Astrocyte (in vitro differentiated cells and primary cell): ENCODE data around the gene IFNLR1. TPM values are rescaled to one million over a fixed set of nuclear protein-coding genes. Genes with fewer than 3 reads are reported as not detected.

Source experiments
- DNase-seq: peaks from one replicate; pipeline ENCODE4 v3.0.0-alpha.2; 2010; ENCODE audit warnings: low read depth
- FAIRE-seq: peaks from 2 replicates; lab custom pipeline; 2011; peaks lifted over from hg19 to GRCh38; lab: Jason Lieb, UNC
- H2AFZ ChIP-seq: 2 replicates; pipeline ENCODE4 v1.6.0; 2012; ENCODE audit warnings: low read depth, low read length, inconsistent platforms
- H3K27ac ChIP-seq: 2 replicates; pipeline ENCODE4 v1.5.1; 2011; ENCODE audit warnings: low read depth, low read length, inconsistent platforms
- H3K27me3 ChIP-seq: 2 replicates; pipeline ENCODE4 v1.6.0; 2011; ENCODE audit warnings: low read length, inconsistent platforms; ENCODE audit not compliant: insufficient read depth
- H3K36me3 ChIP-seq: 2 replicates; pipeline ENCODE4 v1.5.1; 2011; ENCODE audit warnings: low read length, inconsistent platforms; ENCODE audit not compliant: insufficient read depth
- H3K4me1 ChIP-seq: 2 replicates; pipeline ENCODE4 v1.5.1; 2011; ENCODE audit warnings: low read length, inconsistent platforms; ENCODE audit not compliant: insufficient read depth
- H3K4me2 ChIP-seq: 2 replicates; pipeline ENCODE4 v1.6.0; 2012; ENCODE audit warnings: low read length, inconsistent platforms
- H3K4me3 ChIP-seq: 2 replicates; pipeline ENCODE4 v1.5.1; 2011; ENCODE audit warnings: low read depth, mild to moderate bottlenecking, low read length, inconsistent platforms; ENCODE audit not compliant: insufficient read depth
- H3K79me2 ChIP-seq: 2 replicates; pipeline ENCODE4 v1.6.0; 2012; ENCODE audit warnings: mild to moderate bottlenecking, low read length, inconsistent platforms; ENCODE audit not compliant: insufficient read depth
- H3K9ac ChIP-seq: 2 replicates; pipeline ENCODE4 v1.6.0; 2012; ENCODE audit warnings: mild to moderate bottlenecking, low read length, inconsistent platforms
- H3K9me3 ChIP-seq: 2 replicates; pipeline ENCODE4 v1.5.1; 2012; ENCODE audit warnings: low read depth, mild to moderate bottlenecking, low read length, inconsistent platforms; ENCODE audit not compliant: insufficient read depth
- H4K20me1 ChIP-seq: 2 replicates; pipeline ENCODE4 v1.6.0; 2012; ENCODE audit warnings: low read length, inconsistent platforms; ENCODE audit not compliant: insufficient read depth
- H3K27ac Mint-ChIP-seq: one replicate; pipeline ENCODE4 v1.8.0; 2021; ENCODE audit warnings: mild to moderate bottlenecking, mixed read lengths; ENCODE audit not compliant: unreplicated experiment
- H3K27me3 Mint-ChIP-seq: one replicate; pipeline ENCODE4 v1.8.0; 2021; ENCODE audit warnings: low read depth, mixed read lengths; ENCODE audit not compliant: unreplicated experiment
- H3K36me3 Mint-ChIP-seq: one replicate; pipeline ENCODE4 v1.8.0; 2021; ENCODE audit warnings: low read depth, mixed read lengths; ENCODE audit not compliant: unreplicated experiment
- H3K4me1 Mint-ChIP-seq: one replicate; pipeline ENCODE4 v1.8.0; 2021; ENCODE audit warnings: low read depth, mixed read lengths; ENCODE audit not compliant: unreplicated experiment
- H3K4me3 Mint-ChIP-seq: one replicate; pipeline ENCODE4 v1.8.0; 2021; ENCODE audit warnings: mild to moderate bottlenecking, moderate library complexity, mixed read lengths; ENCODE audit not compliant: unreplicated experiment
- H3K9me3 Mint-ChIP-seq: one replicate; pipeline ENCODE4 v1.8.0; 2021; ENCODE audit warnings: mild to moderate bottlenecking, mixed read lengths; ENCODE audit not compliant: unreplicated experiment
- CTCF ChIP-seq: IDR thresholded peaks from 2 replicates; pipeline ENCODE4 v1.5.1; 2011; ENCODE audit warnings: low read depth, mild to moderate bottlenecking, inconsistent platforms, low read length, moderate library complexity; ENCODE audit not compliant: insufficient read depth
- EZH2 ChIP-seq: IDR thresholded peaks from 2 replicates; pipeline ENCODE4 v1.6.1; 2012; ENCODE audit warnings: mild to moderate bottlenecking, low read length, inconsistent platforms; ENCODE audit not compliant: insufficient read depth
- total RNA-seq: library from RNA; stranded (reverse); gene quantifications from 2 replicates; pipeline ENCODE4 v1.2.1, GENCODE V29; 2021

IFNLR1 gene
- total RNA-seq, 1 donor from 2014 or later: 1.5 TPM

GRCh38 chr1:24216276-24217074 lies 29.4 kb upstream of the IFNLR1 start:
- TF ChIP-seq EZH2: no peak
- no peak for TF ChIP-seq CTCF
- DNase-seq (no peak), FAIRE-seq (no peak)
- peaks cover 60% of the 10 kb centered on the region for H3K27me3 Mint-ChIP-seq
- Histone ChIP-seq H2AFZ (no peak overlapping the region), H3K4me3 (no peak overlapping the region), H3K4me1 (no peaks in the 10 kb centered on the region), H3K4me2 (no peak overlapping the region), H3K9me3 (peaks cover 8% of the 10 kb centered on the region), H3K27me3 (peaks cover 32% of the 10 kb centered on the region), H3K36me3 (no peaks in the 10 kb centered on the region), H4K20me1 (peaks cover 5% of the 10 kb centered on the region), H3K9ac (no peak overlapping the region), H3K79me2 (no peaks in the 10 kb centered on the region), H3K27ac (no peak overlapping the region)
- no peaks in the 10 kb centered on the region for H3K36me3 Mint-ChIP-seq
- peaks cover 7% of the 10 kb centered on the region for H3K4me1 Mint-ChIP-seq
- no peak overlapping the region for H3K27ac Mint-ChIP-seq
- H3K9me3 Mint-ChIP-seq: peaks cover 3% of the 10 kb centered on the region
- no peak overlapping the region for H3K4me3 Mint-ChIP-seq

- H3K27ac ChIP-seq: no peak overlapping the region
- no peak overlapping the region for H3K9ac ChIP-seq
- peaks cover 7% of the 10 kb centered on the region for H3K4me1 Mint-ChIP-seq
- H3K9me3 Mint-ChIP-seq: peaks cover 3% of the 10 kb centered on the region
- no peak overlapping the region for H3K4me3 Mint-ChIP-seq
- no peak overlapping the region for H3K27ac Mint-ChIP-seq
- H2AFZ ChIP-seq: no peak overlapping the region
- H3K4me2 ChIP-seq: no peak overlapping the region
- peaks cover 54% of the 10 kb centered on the region for H3K27me3 Mint-ChIP-seq
- peaks cover 8% of the 10 kb centered on the region for H3K9me3 ChIP-seq
- no peaks in the 10 kb centered on the region for H3K36me3 Mint-ChIP-seq
- no peak for FAIRE-seq
- no peaks in the 10 kb centered on the region for H3K79me2 ChIP-seq
- no peak overlapping the region for H3K4me3 ChIP-seq
- no peak for TF ChIP-seq CTCF
- no peaks in the 10 kb centered on the region for H3K36me3 ChIP-seq
- H3K4me1 ChIP-seq: no peaks in the 10 kb centered on the region
- H4K20me1 ChIP-seq: peaks cover 5% of the 10 kb centered on the region
- peaks cover 31% of the 10 kb centered on the region for H3K27me3 ChIP-seq
- no peak for DNase-seq
These were observed 28.2 kb upstream of the IFNLR1 start for GRCh38 chr1:24215226-24215814.

GRCh38 chr1:24212376-24212775 lies 25.3 kb upstream of the IFNLR1 start:
- H3K4me1 Mint-ChIP-seq: peaks cover 7% of the 10 kb centered on the region
- peaks cover 43% of the 10 kb centered on the region for H3K27me3 Mint-ChIP-seq
- H3K9ac ChIP-seq: no peak overlapping the region
- no peaks in the 10 kb centered on the region for H3K79me2 ChIP-seq
- no peaks in the 10 kb centered on the region for H3K36me3 Mint-ChIP-seq
- DNase-seq (no peak), FAIRE-seq (no peak)
- H3K27me3 ChIP-seq: peaks cover 26% of the 10 kb centered on the region
- no peak overlapping the region for H3K27ac ChIP-seq
- no peak overlapping the region for H3K4me3 ChIP-seq
- no peaks in the 10 kb centered on the region for H3K4me1 ChIP-seq
- no peaks in the 10 kb centered on the region for H3K36me3 ChIP-seq
- peaks cover 8% of the 10 kb centered on the region for H3K9me3 ChIP-seq
- no peak overlapping the region for H3K4me3 Mint-ChIP-seq
- H3K4me2 ChIP-seq: no peak overlapping the region
- no peak for TF ChIP-seq EZH2
- no peak for TF ChIP-seq CTCF
- no peak overlapping the region for H3K27ac Mint-ChIP-seq
- H4K20me1 ChIP-seq: peaks cover 5% of the 10 kb centered on the region
- peaks cover 3% of the 10 kb centered on the region for H3K9me3 Mint-ChIP-seq
- H2AFZ ChIP-seq: no peak overlapping the region
